ENCODE results near the gene ZNF695.
"Not testable (repeated sequence)": the region's sequence is repeated elsewhere in the genome, so short reads cannot be mapped to it uniquely, and the experiment has no call there.

Gene ZNF695

GRCh38 chr1:247007511-247008405 lies at the start of gene ZNF695:
TSS of gene ZNF695 (minus strand) at chr1:247008057. CDS start at chr1:247007908, 149 bp downstream.
- DNase-seq: peak in 1 of 6 experiments; percentile 8

GRCh38 chr1:247056071-247056470 lies 48.2 kb upstream of the ZNF695 start:
- DNase-seq: no peak

GRCh38 chr1:247054992-247055415 lies 47.1 kb upstream of the ZNF695 start:
- DNase-seq: no peak

- no peak for DNase-seq
These were observed 39.8 kb upstream of the ZNF695 start for GRCh38 chr1:247047702-247048101.

GRCh38 chr1:247047260-247047659 lies 39.4 kb upstream of the ZNF695 start:
- no peak for DNase-seq

- no peak for DNase-seq
These were observed 35.5 kb upstream of the ZNF695 start for GRCh38 chr1:247043406-247043805.

GRCh38 chr1:247037511-247038320 lies 29.9 kb upstream of the ZNF695 start:
- DNase-seq: no peak

GRCh38 chr1:247032306-247032705 lies 24.4 kb upstream of the ZNF695 start:
- DNase-seq: not testable (repeated sequence)

GRCh38 chr1:247024658-247025057 lies 16.8 kb upstream of the ZNF695 start:
- DNase-seq: not testable (repeated sequence)

- no peak for DNase-seq
These were observed 5.5 kb upstream of the ZNF695 start for GRCh38 chr1:247013391-247013790.

- no peak for DNase-seq
These were observed 546 bp upstream of the ZNF695 start for GRCh38 chr1:247008406-247008799.

GRCh38 chr1:247004081-247004480 lies 3.8 kb downstream of the ZNF695 start:
- DNase-seq: not testable (repeated sequence)

- DNase-seq: no peak
These were observed 18.0 kb downstream of the ZNF695 start for GRCh38 chr1:246989901-246990300.

GRCh38 chr1:246988316-246988715 lies 19.5 kb downstream of the ZNF695 start:
- no peak for DNase-seq

GRCh38 chr1:246987083-246987690 lies 20.7 kb downstream of the ZNF695 start:
- no peak for DNase-seq

GRCh38 chr1:246978785-246979184 lies 29.1 kb downstream of the ZNF695 start:
- no peak for DNase-seq

- DNase-seq: no peak
These were observed 29.6 kb downstream of the ZNF695 start for GRCh38 chr1:246978281-246978680.

- no peak for DNase-seq
These were observed 35.9 kb downstream of the ZNF695 start for GRCh38 chr1:246971969-246972368.

GRCh38 chr1:246971090-246971721 lies 36.7 kb downstream of the ZNF695 start:
- DNase-seq: peak in 5 of 6 experiments; percentile 3 to 26 (median 7)

- DNase-seq: no peak
These were observed 38.2 kb downstream of the ZNF695 start for GRCh38 chr1:246969621-246970020.

GRCh38 chr1:246966502-246966901 lies 41.4 kb downstream of the ZNF695 start:
- no peak for DNase-seq

GRCh38 chr1:246959944-246960693 lies 47.7 kb downstream of the ZNF695 start:
- DNase-seq: no peak
